GM18505 (cell line): ENCODE measurements around the gene IL27RA.
A peak's percentile ranks its signal among the peaks of the same experiment; 100 is the strongest.
"Not testable (repeated sequence)": the region's sequence is repeated elsewhere in the genome, so short reads cannot be mapped to it uniquely, and the experiment has no call there.

ENCODE experiments used
- ATAC-seq: cut with Tn5 transposase; IDR thresholded peaks from one replicate; pipeline ENCODE4 v1.9.1; 2021; ENCODE audit not compliant: unreplicated experiment
- POLR2A ChIP-seq: IDR thresholded peaks from 4 replicates; pipeline ENCODE4 v1.6.1; 2011; ENCODE audit warnings: borderline replicate concordance; ENCODE audit not compliant: insufficient read depth, insufficient read length; ENCODE audit errors: extremely low read depth

Gene IL27RA

DNA sequence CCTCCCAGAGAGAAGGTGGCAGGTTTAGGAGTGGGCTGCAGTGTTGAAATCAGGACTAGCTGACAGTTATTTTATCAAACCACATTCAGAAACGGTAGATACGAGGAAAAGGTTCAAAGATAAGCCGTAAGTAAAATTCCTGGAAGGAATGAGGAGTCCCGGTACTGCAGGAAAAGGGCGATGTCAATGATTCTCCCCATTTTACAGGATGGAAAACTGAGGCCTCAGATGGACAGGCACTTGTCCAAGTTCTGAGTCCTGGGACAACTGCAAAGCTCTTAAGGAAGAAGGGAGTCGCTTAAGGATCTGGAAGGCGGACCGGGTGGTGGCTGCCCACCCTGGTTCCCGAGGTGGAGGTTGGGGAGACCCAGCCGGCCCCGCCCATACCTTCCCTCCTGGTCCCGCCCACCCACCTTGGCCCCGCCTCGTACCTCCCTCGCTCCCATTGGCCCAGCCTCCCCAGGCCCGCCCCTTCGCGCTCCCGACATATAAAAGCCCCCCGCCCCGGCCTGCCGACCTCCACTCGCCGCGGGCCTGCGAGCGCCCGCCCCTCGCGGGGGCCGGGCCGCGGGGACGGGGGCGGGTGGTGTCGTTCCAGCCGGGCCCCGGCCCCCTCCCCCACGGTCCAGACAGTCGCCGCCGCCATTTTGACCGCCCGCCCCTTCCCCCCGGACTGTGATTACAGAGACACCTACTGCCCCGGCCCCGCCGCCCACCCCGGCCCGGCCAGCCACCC lies 26.0 kb upstream of the IL27RA start:
- peak; percentile 76 for TF ChIP-seq POLR2A
- ATAC-seq: peak; percentile 37

DNA sequence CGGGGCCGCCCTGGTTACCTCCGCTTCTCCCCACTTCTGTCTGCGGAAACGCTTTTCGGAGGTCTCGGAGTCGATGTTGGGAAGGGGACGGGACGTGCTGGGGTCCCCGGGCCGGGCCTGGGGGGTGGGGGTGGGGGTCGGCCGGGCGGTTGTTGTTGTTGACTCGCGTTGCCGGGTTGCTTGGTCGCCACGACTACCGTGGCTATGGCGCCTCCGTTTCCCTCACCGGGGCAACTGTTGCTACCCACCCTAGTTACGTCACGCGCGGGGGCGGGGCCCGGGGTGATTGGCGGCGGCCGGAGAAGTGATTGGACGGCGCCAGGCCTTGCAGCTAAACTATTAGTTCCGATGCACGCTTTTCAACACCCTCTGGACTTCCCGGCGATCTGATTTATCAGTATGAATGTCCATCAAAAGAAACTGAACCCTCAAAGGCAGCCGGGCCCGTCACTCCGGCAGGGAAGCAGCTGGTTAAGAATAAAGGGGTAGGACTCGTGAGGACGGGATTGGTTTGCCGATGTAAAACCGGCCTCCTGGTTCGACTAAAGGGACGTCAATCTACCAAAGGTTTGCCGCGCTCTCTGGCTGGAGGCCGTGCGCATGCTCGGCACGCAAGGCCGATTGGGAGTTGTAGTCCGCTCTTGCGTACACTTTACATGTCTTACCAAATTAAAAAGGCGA lies 25.3 kb upstream of the IL27RA start, which contains the start of gene RFX1:
TSS of gene RFX1 (minus strand) at position 236 of the 681 bp plus-strand sequence. CDS start 12,477 bp downstream, outside the sequence.
- no peak for TF ChIP-seq POLR2A
- peak; percentile 60 for ATAC-seq

DNA sequence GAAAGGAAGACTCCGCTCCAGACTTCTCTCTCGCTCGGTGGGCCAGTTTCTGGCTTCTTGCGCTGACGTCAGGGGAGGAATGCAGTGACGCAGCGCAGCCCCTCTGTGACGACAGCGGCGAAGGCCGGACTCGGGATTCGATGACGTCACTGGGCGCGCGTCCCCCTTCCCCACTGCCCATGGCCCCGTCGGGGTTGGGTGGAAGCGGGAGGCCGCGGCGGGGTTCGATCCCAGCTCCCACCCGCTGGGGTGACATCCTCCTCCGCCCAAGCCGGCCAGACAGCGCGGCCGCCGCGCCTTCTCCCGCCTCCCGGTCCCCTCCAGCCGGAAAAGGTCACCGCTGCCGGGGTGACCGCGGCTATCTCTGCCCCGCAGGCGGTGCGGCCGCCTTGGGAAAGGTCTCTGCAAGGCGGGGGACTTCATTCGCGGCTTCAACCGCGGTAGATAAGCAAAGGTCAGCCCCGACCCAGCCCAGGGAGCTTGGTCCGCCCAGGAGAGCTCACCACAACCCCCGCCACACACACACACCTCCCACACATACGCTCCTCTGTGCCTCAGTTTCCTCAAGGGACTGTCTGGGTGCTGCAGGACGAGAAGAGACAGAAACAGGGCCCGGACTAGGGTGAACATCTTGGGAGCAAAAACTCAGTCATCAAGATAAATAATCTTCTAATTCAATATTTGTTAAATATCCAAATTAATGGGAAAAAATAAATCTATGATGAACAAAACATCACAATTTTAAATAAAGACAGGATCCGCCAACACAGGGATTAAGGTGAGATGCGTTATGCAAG lies 24.6 kb upstream of the IL27RA start:
- peak; percentile 31 for ATAC-seq
- peak; percentile 54 for TF ChIP-seq POLR2A

DNA sequence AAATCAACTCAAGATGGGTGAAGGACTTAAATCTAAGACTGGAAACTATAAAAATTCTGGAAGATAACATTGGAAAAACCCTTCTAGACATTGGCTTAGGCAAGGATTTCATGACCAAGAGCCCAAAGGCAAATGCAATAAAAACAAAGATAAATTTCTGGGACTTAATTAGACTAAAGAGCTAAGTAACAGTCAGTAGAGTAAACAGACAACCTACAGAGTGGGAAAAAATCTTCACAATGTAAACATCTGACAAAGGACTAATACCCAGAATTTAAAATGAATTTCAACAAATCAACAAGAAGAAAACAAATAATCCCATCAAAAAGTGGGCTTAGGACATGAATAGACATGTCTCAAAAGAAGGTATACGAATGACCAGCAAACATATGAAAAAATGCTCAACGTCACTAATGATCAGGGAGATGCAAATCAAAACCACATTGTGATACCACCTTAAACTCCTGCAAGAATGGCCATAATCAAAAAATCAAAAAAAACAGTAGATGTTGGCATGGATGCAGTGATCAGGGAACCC lies 19.1 kb upstream of the IL27RA start:
- TF ChIP-seq POLR2A: no peak
- ATAC-seq: no peak

DNA sequence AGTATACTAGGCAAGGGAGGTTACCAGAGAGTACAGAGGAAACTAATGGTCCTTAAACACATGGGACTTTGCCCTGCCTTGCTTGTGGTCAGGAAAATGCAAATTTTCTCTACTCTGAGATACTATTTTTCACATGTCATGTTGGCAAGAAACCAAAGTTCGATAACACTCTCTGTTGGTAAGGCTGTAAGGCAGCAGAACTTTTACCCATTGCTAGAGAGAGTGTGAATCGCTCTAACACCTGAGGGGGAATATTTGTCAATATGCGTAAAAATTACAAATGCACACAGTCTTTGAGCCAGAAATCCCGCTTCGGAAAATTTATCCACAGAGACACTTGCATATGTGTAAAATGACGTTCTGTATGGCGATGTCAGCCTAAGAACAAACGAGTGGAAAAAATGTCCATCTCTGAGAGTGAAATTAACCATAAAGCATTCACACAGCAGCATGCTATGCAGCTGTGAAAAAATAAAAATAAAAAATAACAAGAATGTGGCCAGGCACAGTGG lies 16.0 kb upstream of the IL27RA start:
- peak; percentile 45 for TF ChIP-seq POLR2A
- peak; percentile 60 for ATAC-seq

DNA sequence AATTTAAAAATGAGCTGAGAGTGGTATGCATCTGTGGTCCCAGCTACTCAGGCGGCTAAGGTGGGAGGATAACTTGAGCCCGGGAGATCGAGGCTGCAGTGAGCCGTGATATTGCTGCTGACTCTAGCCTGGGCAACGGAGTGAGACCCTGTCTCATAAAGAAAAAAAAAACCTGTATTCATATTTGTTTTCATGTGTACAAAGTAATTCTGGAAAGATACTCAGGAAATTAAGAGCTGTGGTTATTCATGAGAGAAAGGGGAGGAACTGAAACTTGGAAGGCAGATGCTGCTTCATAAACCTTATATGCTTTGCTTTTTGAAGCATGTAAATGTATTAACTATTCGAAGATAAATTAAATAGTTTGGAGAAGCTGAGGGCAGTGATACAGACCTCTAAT lies 12.5 kb upstream of the IL27RA start:
- ATAC-seq: no peak
- no peak for TF ChIP-seq POLR2A

DNA sequence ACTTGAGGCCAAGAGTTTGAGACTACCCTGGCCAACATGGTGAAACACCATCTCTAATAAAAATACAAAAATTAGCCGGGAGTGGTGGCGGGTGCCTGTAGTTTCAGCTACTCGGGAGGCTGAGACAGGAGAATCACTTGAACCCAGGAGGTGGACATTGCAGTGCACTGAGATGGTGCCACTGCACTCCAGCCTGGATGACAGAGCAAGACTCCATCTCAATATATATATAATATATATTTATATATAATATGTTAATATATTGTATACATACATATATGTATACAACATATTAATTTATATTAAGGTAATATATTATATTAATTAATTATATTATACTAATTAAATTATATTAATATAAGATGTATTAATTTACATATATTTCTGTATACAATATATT lies 11.8 kb upstream of the IL27RA start:
- not testable (repeated sequence) for ATAC-seq

DNA sequence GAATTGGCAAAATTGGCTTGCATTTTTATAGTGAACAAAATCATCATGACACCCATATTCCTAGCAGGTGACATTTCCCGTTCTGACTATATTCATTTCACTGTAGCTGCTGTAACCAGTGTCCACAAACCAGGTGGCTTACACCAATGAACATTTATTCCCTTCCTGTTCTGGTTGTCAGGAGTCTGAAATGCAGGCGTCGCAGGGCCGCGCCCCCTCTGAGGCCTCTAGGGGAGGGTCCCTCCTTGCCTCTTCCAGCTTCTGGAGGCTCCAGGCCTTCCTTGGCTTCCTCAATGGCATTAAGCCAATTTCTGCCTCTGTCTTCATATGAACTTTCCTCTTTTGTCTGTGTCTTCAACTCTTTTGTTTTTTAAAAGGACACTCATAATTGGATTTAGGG lies 10.1 kb upstream of the IL27RA start:
- no peak for ATAC-seq
- no peak for TF ChIP-seq POLR2A

DNA sequence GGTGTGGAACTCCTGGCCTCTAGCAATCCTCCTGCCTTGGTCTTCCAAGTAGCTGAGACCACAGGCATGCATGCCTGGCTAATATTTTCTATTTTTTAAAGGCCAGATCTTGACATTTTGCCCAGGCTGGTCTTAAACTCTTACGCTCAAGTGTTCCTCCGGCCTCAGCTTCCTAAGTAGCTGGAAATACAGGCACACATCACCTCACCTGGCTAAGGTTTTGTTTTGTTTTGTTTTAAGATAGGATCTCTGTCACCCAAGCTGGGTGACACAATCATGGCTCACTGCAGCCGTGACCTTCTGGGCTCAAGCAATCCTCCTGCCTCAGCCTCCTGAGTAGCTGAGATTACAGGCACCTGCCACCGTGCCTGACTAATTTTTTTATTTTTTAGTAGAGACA lies 9.1 kb upstream of the IL27RA start:
- TF ChIP-seq POLR2A: no peak
- ATAC-seq: no peak

DNA sequence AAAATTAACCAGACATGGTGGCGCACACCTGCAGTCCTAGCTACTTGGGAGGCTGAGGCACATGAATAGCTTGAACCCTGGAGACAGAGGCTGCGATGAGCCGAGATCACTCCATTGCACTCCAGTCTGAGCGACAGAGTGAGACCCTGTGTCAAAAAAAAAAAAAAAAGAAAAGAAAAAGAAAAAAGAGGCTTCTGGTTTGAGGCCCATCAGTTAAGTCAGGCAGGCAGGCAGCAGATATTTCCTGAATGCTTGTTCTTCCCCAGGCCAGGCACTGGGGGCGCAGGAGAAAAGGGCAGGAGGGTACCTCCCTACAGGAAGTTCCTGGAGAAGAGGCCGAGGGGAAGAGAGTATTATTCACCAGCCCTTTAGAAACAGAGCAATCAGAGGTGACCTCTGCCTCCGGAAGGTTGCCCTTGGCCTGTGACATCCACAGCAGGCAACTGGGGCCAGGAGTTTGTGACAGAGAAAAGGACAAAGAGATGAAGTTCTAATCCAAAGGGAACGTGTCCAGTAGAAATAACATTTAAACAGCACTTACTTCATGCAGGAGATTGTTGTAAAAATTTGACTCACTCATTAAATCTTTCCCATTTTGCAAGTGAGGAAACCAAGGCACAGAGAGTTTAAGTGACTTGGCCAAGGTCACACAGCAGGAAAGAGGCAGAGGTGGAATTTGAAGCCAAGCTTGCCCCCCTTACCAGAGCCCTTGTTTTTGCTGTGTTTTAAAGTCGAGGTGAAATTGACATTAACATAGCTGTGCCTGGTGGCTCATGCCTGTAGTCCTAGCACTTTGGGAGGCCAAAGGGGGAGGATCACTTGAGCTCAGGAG lies 7.9 kb upstream of the IL27RA start:
- ATAC-seq: no peak
- TF ChIP-seq POLR2A: no peak

DNA sequence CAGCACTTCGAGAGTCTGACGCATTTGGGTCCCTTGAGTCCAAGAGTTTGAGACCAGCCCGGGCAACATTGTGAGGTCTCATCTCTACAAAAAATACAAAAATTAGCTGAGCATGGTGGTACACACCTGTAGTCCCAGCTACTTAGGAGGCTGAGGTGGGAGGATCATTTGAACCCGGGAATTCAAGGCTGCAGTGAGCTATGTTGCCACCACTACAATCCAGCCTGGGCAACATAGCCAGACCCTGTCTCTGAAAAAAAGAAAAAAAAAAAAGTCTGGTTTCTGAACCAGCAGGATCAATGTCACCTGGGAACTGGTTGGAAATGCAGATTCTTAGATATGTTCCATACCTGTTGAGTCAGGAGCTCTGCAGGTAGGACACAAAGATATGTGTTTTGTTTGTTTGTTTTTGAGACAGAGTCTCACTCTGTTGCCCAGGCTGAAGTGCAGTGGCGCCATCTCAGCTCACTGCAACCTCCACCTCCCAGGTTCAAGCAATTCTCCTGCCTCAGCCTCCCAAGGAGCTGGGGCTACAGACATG lies 4.8 kb upstream of the IL27RA start:
- ATAC-seq: not testable (repeated sequence)

DNA sequence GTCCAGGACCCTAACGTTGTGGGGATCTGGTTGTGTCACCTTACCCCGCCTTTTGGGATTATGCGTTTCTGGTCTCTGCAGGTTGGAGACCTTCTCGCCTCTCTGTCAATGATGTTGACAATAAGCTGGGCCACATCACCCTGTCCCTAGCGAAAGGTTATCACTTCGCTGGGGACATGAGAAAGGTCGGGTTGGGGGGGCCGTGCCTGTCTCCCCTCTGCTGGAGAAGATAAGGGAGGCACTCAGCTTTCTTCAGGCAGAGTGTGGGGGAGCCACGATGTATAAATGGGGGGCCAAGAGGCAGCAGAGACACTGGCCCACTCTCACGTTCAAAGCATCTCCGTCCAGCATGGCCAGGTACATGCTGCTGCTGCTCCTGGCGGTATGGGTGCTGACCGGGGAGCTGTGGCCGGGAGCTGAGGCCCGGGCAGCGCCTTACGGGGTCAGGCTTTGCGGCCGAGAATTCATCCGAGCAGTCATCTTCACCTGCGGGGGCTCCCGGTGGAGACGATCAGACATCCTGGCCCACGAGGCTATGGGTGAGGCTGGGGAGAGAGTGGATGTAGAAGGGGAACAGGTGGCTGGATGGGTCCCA lies 3.6 kb upstream of the IL27RA start, which contains the start of gene RLN3:
TSS of gene RLN3 (plus strand) at position 293 of the 595 bp plus-strand sequence. CDS start at position 350, 57 bp downstream.
- no peak for ATAC-seq
- TF ChIP-seq POLR2A: no peak
